PFSK-1 (cell line): Measurements from ENCODE around the gene INO80E.

Source experiments
- FOXP2 ChIP-seq: optimal IDR thresholded peaks from 2 replicates; pipeline ENCODE3; 2011; ENCODE audit warnings: borderline replicate concordance, control low read depth, inconsistent platforms; ENCODE audit not compliant: insufficient read depth; ENCODE audit errors: extremely low read length, extremely low read depth
- POLR2AphosphoS5 ChIP-seq: IDR thresholded peaks from 2 replicates; pipeline ENCODE4 v1.6.1; 2012; ENCODE audit warnings: low read depth, mild to moderate bottlenecking, control low read depth, low read length, moderate library complexity
- REST ChIP-seq, 2 experiments: IDR thresholded peaks; 2 replicates each; pipeline versions ENCODE4 v1.6.1 to v1.8.0; 2011 to 2012; ENCODE audit warnings: low read depth in 2 of 2, low read length in 2 of 2, control low read depth in 1 of 2, inconsistent platforms in 1 of 2, mild to moderate bottlenecking in 1 of 2, moderate library complexity in 1 of 2; ENCODE audit not compliant: insufficient read depth in 1 of 2
- SIN3A ChIP-seq: IDR thresholded peaks from 2 replicates; pipeline ENCODE4 v1.6.1; 2012; ENCODE audit warnings: mild to moderate bottlenecking, low read length, moderate library complexity, borderline replicate concordance; ENCODE audit not compliant: insufficient read depth
- TAF1 ChIP-seq: IDR thresholded peaks from 2 replicates; pipeline ENCODE4 v1.6.1; 2012; ENCODE audit warnings: low read length, control low read depth, borderline replicate concordance; ENCODE audit not compliant: insufficient read depth

Gene INO80E

GRCh38 chr16:30030011-30030685, 34.1 kb downstream of the INO80E start:
- TF ChIP-seq FOXP2 (no peak), REST (IDR thresholded peaks at IDR 0.05; ENCODE audit: insufficient read depth in 1 of 2, low read depth in 2 of 2, low read length in 2 of 2) (no peak), SIN3A (no peak), POLR2AphosphoS5 (no peak), TAF1 (no peak)

GRCh38 chr16:30030841-30031413, 34.9 kb downstream of the INO80E start, which contains the start of gene TLCD3B:
TSS of gene TLCD3B (minus strand) at chr16:30031271. CDS start at chr16:30030527, 744 bp downstream.
- TF ChIP-seq REST (IDR thresholded peaks at IDR 0.05; ENCODE audit: insufficient read depth in 1 of 2, low read depth in 2 of 2, low read length in 2 of 2) = no peak
- TF ChIP-seq TAF1 = no peak
- no peak for TF ChIP-seq SIN3A
- TF ChIP-seq POLR2AphosphoS5 = no peak
- no peak for TF ChIP-seq FOXP2

GRCh38 chr16:30031477-30031918, 35.5 kb downstream of the INO80E start:
- TF ChIP-seq TAF1 = no peak
- no peak for TF ChIP-seq REST (IDR thresholded peaks at IDR 0.05; ENCODE audit: insufficient read depth in 1 of 2, low read depth in 2 of 2, low read length in 2 of 2)
- TF ChIP-seq SIN3A = no peak
- TF ChIP-seq POLR2AphosphoS5 = no peak
- no peak for TF ChIP-seq FOXP2

GRCh38 chr16:30032083-30032819, 36.2 kb downstream of the INO80E start:
- TF ChIP-seq TAF1 (no peak), REST (IDR thresholded peaks at IDR 0.05; ENCODE audit: insufficient read depth in 1 of 2, low read depth in 2 of 2, low read length in 2 of 2) (peak in 1 of 2 experiments; percentile 47; a peak in 1 of 4 replicates)
